Sigmoid colon (tissue), 4 donors: ENCODE results near the gene ACOXL.

Experiments used
- CTCF ChIP-seq, 4 experiments: fragments of 450-650 bp in 3 of 4; fragments of 200-600 bp in 1 of 4; IDR thresholded peaks; one replicate each; pipeline ENCODE4 v1.5.1; 2016 to 2019; ENCODE audit warnings: antibody characterized with exemption in 4 of 4, mild to moderate bottlenecking in 3 of 4, moderate library complexity in 2 of 4
- POLR2A ChIP-seq, 2 donors: fragments of 450-650 bp; IDR thresholded peaks; one replicate each; pipeline ENCODE4 v1.6.1; 2016; ENCODE audit warnings: antibody characterized with exemption in 2 of 2, mild to moderate bottlenecking in 2 of 2, moderate library complexity in 2 of 2
- POLR2AphosphoS5 ChIP-seq, 4 donors: sonication (generic); formaldehyde crosslinking; IDR thresholded peaks; one replicate each; pipeline ENCODE4 v1.6.1; 2017; ENCODE audit warnings: antibody characterized with exemption in 4 of 4

GRCh38 chr2:110866045-110866444 is 133.7 kb downstream of the ACOXL start:
- TF ChIP-seq CTCF (IDR thresholded peaks at IDR 0.05) (no peak), POLR2A (IDR thresholded peaks at IDR 0.05) (no peak), POLR2AphosphoS5 (IDR thresholded peaks at IDR 0.05) (no peak)
